ENCODE data around the gene IL15RA.

The IL15RA gene

DNA sequence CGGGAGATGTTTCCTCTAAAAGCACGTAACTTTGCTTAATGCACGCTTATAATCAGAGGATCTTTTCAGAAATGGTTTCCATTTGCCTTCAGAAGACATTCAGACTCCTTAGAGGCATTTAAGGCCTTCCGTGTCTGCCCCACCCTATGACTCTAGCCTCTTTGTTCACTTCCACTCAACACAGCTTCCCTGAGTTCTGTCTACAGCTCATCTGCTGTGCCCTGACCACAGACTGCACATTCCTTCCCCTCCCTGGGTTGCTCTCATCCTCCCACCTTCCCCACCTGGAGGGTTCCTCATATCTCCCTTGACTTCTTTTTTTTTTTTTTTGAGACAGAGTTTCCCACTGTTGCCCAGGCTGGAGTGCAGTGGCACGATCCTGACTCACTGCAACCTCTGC, 70.7 kb downstream of the IL15RA start:
- TF ChIP-seq, protein P1, sequence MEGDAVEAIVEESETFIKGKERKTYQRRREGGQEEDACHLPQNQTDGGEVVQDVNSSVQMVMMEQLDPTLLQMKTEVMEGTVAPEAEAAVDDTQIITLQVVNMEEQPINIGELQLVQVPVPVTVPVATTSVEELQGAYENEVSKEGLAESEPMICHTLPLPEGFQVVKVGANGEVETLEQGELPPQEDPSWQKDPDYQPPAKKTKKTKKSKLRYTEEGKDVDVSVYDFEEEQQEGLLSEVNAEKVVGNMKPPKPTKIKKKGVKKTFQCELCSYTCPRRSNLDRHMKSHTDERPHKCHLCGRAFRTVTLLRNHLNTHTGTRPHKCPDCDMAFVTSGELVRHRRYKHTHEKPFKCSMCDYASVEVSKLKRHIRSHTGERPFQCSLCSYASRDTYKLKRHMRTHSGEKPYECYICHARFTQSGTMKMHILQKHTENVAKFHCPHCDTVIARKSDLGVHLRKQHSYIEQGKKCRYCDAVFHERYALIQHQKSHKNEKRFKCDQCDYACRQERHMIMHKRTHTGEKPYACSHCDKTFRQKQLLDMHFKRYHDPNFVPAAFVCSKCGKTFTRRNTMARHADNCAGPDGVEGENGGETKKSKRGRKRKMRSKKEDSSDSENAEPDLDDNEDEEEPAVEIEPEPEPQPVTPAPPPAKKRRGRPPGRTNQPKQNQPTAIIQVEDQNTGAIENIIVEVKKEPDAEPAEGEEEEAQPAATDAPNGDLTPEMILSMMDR (IDR thresholded peaks at IDR 0.05; ENCODE audit: low read length, missing control alignments): no peak

DNA sequence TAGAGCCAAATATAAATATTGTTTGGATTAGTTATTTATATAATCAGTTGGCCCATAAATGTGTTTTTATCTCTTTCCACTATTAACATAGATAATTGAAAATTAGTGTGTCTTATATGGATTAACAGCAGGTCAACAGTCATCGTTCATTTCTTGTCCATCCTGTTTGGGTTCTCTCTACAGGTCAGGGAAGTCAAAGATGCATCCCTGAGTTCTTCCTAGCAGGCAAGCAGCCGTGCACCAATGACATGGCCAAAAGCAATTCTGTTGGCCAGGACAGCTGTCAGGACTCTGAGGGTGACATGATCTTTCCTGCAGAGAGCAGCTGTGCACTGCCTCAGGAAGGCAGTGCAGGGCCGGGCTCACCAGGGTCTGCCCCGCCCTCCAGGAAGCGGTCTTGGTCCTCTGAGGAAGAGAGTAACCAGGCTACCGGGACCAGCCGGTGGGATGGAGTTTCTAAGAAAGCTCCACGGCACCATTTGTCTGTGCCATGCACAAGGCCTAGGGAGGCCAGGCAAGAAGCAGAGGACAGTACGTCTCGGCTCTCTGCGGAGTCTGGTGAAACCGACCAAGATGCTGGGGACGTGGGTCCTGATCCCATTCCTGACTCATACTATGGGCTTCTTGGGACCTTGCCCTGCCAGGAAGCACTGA, 71.4 kb downstream of the IL15RA start:
- H3K4me3 ChIP-seq (replicated peaks; ENCODE audit: low read depth, low read length): no peak overlapping the region
- no peak for DNase-seq (ENCODE audit: low read depth)
- TF ChIP-seq, protein P1 (IDR thresholded peaks at IDR 0.05; ENCODE audit: low read length, missing control alignments): no peak

More for the DNA sequence above, 70.7 kb downstream of the IL15RA start:
- no peak for DNase-seq (ENCODE audit: low read depth)
- no peak overlapping the region for H3K4me3 ChIP-seq (replicated peaks; ENCODE audit: low read depth, low read length)

DNA sequence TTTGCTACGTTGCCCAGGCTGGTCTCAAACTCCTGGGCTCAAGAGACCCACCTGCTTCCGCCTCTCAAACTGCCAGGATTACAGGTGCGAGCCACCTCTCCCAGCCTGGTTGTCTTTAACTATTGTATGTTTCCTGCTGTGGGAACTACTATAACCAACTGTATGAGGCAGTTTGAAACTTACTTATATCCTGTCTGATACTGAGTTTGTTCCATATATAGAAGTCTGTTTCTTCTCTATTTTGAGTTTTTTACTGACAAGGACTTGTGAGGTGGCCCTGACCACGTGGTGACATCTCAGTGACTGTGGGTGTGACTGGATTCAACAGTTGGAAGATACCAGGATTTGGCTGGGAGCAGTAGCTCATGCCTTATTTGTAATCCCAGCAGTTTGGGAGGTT, 73.1 kb downstream of the IL15RA start:
- H3K4me3 ChIP-seq (replicated peaks; ENCODE audit: low read depth, low read length): no peak overlapping the region
- no peak for DNase-seq (ENCODE audit: low read depth)
- TF ChIP-seq, protein P1 (IDR thresholded peaks at IDR 0.05; ENCODE audit: low read length, missing control alignments): no peak

DNA sequence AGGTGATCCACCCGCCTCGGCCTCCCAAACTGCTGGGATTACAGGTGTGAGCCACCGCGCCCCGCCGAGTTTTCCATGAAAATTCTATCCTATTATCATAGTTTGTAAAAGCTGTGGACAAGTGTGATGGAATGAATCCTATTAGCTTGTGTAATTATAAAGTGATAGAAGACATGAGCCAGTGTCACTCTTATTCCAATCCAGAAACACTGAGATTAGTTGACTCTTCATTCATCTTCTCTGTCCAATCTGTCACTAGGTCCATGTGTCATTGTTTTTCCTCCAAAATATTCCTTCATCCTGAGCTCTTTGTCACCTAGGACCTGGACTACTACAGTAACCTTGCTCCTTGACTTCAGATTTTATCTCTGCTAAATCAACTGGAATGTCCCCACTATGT, 73.8 kb downstream of the IL15RA start:
- TF ChIP-seq, protein P1 (IDR thresholded peaks at IDR 0.05; ENCODE audit: low read length, missing control alignments): no peak
- no peak overlapping the region for H3K4me3 ChIP-seq (replicated peaks; ENCODE audit: low read depth, low read length)
- DNase-seq (ENCODE audit: low read depth): no peak

DNA sequence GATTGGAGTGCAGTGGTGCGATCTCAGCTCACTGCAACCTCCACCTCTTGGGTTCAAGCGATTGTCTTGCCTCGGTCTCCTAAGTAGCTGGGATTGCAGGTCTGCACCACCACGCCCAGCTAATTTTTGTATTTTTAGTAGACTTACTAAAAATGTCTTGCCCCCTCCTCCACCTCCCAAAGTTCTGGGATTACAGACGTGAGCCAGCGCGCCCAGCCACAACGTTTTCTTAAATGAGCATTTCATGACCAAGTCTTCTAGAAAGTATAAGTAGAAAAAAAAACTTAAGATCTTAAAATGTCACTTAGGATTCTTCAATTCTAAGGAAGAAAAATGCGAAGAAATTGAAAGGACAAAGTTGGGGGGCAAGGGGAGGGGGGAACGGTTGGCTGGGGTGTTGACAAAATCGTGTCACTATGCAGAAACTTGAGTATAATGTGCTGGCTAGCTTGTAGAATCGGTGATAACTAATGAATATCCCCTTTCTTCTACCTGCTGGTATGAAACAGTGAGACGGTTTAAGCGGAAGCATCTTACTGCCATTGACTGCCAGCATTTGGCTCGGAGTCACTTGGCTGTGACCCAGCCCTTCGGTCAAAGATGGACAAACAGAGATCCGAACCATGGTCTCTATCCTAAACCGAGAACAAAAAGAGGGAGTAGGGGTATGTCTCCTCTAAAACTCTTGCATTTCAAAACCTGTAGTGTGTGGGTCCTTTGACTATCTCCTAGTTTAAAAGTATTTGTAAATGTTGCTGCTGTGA, 74.7 kb downstream of the IL15RA start:
- TF ChIP-seq, protein P1 (IDR thresholded peaks at IDR 0.05; ENCODE audit: low read length, missing control alignments): no peak
- DNase-seq (ENCODE audit: low read depth): no peak
- H3K4me3 ChIP-seq (replicated peaks; ENCODE audit: low read depth, low read length): no peak overlapping the region
